DMS53 treated with DMSO at 0.1 percent for 48 hours (cell line): Measurements from ENCODE around the gene RNFT2.

Experiments used
- DNase-seq: peaks from one replicate; lab custom pipeline; 2025; ENCODE audit not compliant: unreplicated experiment; lab: John Stamatoyannopoulos, UW

RNFT2 gene

DNA sequence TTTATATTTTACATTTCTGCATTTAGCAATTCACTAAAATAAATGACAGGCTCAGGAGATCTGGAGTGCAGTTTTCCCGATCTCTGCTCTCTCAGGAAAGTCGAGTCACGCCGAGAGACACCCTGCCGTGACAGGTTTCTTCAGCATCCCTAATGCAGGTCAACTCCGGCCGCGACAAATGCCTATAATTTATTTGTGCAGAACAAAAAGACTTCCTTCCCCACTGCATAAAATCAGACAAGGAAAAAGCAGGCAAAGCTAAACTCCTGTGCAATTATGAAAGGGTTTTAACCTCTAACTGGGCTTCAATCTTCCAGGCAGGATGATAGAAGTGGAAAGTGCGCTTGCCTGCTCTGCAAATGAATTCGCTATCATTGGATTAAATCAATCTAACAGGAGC, 28.3 kb upstream of the RNFT2 start:
- no peak for DNase-seq

- DNase-seq: no peak
These were observed 27.6 kb upstream of the RNFT2 start for GRCh38 chr12:116710370-116711150.

GRCh38 chr12:116712458-116713303, 25.4 kb upstream of the RNFT2 start:
- no peak for DNase-seq

- no peak for DNase-seq
These were observed 24.6 kb upstream of the RNFT2 start for GRCh38 chr12:116713527-116713926.

DNA sequence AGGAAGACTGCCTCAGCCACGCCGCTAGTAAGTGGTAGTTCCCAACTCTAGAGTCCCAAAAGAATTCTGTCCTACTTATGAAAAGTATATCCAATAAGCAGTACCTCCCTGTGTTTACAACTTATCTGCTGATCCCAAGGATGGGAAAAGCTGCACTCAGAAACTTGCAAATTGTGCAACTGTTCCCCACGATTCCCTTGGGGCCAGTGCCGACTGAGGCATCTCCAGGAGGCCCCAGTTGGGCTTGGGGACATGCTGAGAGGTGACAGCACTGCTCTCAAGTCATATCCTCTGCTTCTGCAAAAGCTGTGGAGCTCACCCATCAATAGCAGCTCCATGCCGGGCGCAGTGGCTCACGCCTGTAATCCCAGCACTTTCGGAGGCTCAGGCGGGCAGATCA, 23.9 kb upstream of the RNFT2 start:
- no peak for DNase-seq

GRCh38 chr12:116717466-116718437, 20.4 kb upstream of the RNFT2 start:
- DNase-seq: no peak

- no peak for DNase-seq
These were observed 19.3 kb upstream of the RNFT2 start for GRCh38 chr12:116718655-116719454.

- DNase-seq: no peak
These were observed 18.2 kb upstream of the RNFT2 start for GRCh38 chr12:116719731-116720528.

DNA sequence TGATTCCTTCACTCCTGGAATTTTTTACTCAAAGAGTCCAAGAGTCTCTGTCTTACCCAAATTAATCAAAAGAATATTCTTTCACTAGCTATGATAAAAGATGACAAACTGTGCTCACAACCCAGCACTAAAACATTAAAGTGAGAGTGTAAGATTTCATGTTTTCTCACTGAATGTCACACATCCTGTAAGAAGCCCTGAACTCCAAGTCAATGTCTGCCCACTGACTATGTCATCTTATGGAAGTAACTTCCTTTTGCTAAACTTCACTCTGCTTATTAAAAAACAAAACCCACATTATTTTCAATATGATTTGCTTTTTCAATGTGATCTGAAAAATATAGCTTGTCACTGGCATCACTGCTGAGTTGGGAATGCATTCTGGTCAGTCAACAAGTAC, 15.9 kb upstream of the RNFT2 start:
- no peak for DNase-seq

GRCh38 chr12:116726694-116727093, 11.4 kb upstream of the RNFT2 start:
- no peak for DNase-seq

DNA sequence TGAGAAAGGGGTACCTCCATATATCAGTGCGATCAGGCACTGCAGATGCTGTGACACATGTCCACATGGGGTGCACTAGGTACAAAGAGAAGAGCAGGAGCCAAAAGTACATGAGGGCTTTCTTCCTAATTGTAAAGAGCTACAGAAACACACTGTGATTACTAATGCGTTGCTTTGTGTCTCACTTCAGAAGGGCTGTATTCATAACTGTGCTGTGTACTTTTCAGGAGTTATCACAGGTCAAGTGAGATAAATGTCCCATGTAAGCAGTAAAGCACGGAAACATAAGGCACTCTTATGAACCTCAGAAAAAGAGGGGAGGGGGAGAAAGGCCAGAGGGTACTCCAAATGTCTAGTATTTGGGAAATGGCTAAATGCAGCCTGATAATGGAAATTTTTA, 10.9 kb upstream of the RNFT2 start:
- DNase-seq: no peak

DNA sequence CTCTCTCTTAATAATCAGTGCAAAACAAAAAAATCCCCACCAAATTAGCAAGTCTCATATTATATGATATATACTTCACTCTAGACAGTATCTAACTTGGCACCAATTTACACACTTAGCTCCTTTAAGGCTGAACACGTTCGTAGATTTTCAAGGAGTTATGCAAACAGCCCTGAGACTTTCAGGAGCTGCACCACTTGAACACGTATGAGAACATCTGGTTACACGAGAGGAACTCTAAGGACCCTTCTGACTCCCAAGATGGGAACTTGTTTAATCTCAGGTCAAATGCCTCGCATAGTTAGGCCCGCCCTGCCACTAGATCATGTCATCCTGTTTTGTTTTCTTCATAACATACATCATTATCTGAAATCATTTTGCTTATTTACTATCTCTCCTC, 10.2 kb upstream of the RNFT2 start:
- DNase-seq: no peak

DNA sequence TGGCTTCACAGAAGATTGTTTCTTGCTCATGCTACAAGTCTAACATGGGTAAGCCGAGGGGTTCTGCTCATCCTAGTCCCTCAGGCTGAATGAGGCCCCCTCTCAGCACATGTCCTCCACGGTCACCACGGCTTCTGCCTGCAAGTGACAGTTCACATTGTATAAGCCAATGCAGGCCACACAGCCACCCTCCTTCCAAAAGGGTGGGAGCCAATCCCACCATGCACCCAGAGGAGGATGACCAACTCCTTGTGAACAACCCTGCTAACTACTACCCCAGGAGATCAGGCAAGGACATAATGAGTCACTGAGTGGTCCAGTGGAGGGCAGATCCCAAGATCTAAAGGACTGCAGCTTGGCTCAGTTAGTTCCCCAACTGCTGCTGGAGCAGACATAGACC, 6.3 kb upstream of the RNFT2 start:
- DNase-seq: no peak

GRCh38 chr12:116734156-116734768, 3.9 kb upstream of the RNFT2 start:
- no peak for DNase-seq

DNA sequence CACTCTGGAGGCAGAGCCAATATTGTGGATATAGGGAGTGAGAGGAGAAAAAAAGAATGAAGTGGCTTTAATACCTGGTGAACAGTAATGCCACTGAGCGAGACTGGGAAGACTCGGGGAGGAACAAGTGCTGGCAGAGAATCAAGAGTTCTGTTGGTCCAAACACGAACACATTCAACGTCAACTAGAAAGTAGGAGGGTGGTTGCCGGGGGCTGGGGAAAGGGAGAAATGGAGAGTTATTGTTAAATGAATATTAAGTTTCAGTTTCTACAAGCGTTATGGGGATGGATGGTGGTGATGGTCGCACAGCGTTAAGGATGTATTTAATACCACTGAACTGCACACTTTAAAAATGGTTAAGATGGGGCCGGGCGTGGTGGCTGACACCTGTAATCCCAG, 3.0 kb upstream of the RNFT2 start:
- no peak for DNase-seq

DNA sequence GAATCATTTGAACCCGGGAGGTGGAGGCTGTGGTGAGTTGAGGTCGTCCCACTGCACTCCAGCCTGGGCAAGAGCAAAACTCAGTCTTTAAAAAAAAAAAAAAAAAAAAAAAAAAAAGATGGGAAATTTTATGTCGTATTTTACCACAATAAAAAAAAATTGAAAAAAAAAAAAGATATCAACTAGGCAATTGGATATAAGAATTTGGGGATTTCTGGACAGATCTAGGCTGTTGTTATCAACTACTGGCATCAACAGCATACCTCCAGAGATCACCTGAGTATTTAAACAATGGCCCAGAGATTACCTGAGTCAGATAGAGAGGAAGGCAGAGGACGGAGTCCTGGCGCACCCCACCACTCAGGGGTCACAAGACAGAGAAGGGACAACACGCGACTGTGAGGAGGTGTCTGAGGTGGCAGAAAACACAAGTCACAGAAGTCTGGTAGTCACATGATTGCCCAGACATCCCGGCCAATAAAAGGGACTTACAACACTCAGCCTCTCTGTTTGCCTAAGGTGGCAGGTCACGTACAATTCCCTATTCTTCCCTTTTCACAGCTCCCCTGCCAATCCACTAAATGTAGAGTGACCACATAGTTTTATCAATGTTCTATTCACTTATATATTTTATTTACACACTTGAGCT, 2.0 kb upstream of the RNFT2 start:
- no peak for DNase-seq

GRCh38 chr12:116736962-116737773, 947 bp upstream of the RNFT2 start:
- DNase-seq: no peak

DNA sequence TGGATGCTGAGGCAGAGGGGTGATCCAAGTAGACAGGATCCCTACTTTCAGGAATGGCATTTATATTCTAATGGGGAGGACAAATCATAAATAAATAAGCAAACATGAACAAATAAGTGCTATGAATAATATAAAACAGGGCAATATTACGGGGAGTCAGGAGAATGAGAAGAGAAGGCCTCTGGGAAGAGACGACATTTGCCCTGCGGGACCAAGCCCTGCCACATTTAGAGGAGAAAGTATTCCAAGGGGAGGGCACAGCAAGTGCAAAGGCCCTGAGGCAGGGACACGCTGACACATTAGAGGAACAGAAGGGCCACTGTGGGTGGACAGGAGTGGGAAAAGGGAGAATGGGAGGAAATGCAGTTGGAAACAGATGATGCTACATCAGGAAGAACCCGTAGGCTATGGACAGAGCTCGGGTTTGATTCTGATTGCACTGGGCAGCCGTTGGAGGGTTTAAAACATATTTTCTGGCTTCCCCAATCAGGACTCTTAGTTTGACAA, 1.3 kb downstream of the RNFT2 start:
- no peak for DNase-seq
